ENCODE measurements around the gene ZNF276.
"Not testable (repeated sequence)": the region's sequence is repeated elsewhere in the genome, so short reads cannot be mapped to it uniquely, and the experiment has no call there.

The ZNF276 gene

GRCh38 chr16:89696670-89697128 lies 24.6 kb upstream of the ZNF276 start:
- no peak for DNase-seq

- peak; percentile 78 for DNase-seq
Measured at GRCh38 chr16:89697161-89697615, 24.1 kb upstream of the ZNF276 start.

- DNase-seq, result peak; percentile 49
Measured at GRCh38 chr16:89697616-89698331, 23.6 kb upstream of the ZNF276 start.

DNA sequence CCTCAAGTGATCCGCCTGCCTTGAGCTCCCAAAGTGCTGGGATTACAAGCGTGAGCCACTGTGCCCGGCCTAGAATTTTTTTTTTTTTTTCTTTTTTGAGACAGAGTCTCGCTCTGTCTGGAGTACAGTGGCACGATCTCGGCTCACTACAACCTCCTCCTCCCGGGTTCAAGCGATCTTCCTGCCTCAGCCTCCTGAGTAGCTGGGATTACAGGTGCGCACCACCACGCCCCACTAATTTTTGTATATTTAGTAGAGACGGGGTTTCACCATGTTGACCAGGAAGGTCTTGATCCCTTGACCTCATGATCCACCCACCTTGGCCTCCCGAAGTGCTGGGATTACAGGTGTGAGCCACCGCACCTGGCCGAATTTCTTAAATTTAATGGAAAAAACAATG lies 22.6 kb upstream of the ZNF276 start:
- not testable (repeated sequence) for DNase-seq

DNA sequence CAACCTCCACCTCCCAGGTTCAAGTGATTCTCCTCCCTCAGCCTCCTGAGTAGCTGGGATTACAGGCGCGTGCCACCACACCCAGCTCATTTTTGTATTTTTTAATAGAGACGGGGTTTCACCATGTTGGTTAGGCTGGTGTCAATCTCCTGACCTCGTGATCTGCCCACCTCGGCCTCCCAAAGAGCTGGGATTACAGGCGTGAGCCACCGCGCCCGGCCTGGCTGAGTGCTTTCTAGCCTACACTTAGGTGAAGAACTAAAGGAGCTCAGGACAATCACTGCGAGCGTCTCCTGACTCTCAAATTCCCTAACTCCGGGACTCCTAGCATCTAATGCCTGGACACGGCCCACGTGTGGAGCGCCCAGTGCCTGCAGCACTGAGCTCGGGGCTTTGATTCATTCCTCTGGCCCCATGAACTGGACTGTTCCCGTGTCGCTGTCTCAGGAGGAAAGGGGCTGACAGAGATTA lies 21.7 kb upstream of the ZNF276 start:
- not testable (repeated sequence) for DNase-seq

DNA sequence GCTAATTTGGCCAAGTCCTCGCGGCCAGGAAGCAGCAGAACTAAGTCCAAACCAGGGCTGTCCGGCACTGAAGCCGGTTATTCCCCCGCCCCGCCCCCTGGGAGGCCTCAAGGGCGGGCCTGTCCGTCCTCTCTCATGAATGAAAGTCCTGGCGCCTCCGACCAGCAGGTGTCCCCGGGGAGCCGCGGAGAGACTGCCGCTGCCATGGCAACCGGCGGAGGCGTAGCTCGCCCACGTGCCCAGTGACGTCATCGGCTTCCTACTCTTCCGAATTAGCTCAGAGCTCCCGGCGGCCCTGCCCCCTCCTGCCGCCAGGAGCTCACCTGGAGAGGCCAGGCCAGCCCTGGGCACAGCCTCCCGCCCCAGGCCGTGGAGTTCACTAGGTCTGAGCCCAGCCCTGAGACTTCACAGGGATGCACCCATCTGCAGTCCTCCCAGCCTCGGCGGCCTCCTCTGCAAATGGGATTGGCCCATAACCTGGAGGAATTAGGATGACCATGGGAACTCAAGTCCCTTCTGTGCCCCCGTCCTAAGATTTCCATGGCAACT lies 21.2 kb upstream of the ZNF276 start:
- peak; percentile 96 for DNase-seq

DNA sequence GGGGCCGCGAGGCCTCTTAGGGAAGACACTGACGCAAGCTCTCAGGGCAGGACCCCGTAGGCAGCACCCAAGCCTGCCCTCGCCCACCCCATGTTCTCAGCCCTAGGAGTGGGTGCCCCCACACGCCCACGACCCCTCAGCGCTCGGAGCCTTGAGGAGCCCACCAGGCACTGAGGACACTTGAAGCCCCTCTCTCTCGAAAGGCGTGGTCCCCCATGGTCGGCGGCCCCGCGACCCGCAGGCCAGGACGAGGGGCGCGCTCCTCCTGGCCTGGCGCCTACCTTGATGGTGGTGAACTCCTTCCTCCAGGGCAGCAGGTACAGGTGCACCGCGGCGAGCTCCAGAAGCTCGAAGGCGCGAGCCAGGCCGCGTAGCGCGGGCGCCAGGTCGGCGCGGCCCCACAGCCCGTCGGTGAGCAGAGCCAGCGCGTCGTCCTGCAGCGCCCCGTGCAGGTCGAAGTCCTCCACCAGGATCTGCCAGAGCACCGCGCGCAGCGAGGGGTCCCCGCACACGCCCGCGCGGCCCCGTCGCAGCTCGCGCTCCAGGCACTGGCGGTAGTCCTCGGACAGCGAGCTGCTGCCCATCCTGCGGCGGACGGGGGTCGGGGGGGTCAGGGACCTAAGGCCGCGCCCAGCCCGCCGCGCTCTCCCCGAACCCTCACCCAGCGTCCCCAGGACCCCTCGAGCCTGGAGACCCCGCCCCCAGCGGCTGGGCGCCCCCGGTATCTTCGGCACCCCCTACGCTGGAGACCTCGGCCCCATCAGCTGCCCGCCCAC lies 20.5 kb upstream of the ZNF276 start:
- DNase-seq, result peak; percentile 45

DNA sequence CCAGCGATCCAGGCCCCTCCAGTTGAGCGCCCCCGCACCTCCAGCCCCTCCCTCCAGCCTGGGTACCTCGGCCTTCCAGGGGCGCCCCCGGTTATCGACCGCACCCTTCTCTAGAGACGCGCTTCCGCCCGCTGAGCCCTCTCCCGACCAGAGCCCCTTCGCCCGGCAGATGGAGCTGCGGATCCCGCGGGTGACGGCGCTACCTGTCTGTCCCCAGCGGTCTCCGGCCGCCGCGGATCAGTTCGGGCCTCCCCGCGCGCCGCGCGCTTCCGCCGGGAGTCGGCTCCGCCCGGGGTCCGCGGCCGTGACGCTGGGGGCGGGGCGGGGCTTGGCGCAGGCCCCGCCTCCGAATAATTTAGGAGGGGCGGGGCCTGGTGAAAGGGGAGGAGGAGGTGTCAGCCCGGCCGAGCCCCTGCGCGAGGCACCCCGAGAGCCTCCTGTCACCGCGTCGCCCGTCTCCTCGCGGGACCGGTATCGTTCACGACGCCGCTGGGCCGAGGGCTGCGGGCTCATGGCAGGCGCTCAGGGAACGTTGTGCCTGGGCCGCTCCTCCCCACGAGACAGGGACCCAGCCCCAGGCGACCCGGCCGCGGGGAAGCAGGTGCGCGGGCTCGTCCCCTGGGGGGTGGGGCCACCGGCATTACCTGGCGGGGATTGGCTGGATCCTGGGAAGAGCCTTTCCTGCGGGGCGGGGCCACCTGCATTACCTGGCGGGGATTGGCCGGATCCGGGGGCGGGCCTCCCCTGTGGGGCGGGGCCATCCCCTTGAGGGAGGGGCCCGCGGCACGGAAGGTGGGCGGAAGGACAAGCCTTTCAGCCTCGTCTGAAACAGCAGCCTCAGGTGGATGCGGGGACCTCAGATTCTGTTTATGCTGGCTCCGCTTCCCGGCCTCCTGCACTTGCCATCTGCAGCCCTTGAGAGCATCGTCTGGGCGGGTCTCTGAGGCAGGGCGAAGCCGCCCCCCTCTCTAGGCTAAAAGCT lies 19.6 kb upstream of the ZNF276 start, which contains the start of gene SPATA2L:
Gene SPATA2L (minus strand): TSS at position 281 of the 982 bp plus-strand sequence. CDS start 473 bp downstream, outside the sequence.
- peak; percentile 95 for DNase-seq

- DNase-seq, result no peak
Measured at GRCh38 chr16:89704281-89704680, 17.1 kb upstream of the ZNF276 start.

DNA sequence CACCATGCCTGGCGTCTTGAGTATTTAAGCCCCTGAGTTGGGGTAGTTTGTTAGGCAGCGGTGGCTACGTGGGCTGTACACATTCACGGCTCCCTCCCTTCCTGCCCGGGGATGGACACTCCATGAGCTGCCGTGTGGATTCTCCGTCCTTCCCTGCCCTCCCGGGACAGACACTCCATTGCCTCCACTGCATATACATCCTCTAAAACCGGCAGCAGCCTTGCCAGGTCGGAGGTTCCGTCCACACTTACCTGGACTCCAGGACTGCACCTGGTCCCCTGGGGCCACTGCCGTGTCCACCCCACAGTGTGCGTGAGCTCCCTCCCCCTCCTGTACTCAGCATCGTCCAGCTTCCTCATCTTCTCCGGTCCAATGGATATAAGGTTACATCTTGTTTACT lies 16.3 kb upstream of the ZNF276 start:
- DNase-seq, result no peak

GRCh38 chr16:89706518-89707260 lies 14.6 kb upstream of the ZNF276 start:
- DNase-seq, result no peak

DNA sequence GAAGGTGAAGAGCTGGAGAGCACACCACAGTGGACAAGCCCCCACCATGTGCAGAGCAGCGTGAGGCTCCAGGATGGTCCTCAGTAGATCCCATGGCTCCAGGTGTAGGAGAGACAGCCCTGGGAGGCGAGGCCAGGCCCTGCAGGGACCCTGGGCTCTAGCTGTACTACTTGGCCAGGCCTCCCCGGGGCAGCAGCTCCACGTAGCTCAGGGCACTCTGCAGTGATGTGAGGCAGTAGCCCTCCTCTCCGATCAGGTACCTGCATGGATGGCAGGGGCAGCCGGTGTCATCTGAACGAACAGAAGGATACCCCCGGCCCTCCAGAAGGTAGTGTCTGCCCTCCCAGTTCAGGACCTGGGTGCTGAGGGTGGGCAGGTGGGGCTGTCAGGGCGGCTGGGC lies 13.6 kb upstream of the ZNF276 start:
- no peak for DNase-seq

- no peak for DNase-seq
Measured at GRCh38 chr16:89708481-89708931, 12.8 kb upstream of the ZNF276 start.

DNA sequence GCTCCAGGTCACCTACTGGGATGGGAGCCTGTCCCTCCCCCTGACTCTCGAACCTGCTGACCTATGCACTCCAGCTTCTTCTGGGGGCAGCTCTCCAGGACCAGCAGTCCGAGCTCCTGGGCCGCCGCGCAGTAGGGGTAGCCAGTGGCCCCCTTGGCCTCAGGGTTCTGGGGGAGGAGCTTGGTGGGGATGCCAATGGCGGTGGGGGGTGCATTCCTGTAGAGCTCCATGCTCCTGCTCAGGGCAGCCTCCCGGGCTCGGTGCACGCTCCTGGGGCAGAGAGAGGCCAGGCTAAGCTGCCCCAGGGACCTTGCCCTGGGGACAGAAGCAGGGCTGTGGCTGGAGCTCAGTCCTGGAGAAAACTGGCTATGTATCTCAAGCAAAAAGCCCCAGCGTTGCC lies 12.2 kb upstream of the ZNF276 start:
- DNase-seq, result no peak

GRCh38 chr16:89709716-89710432 lies 11.5 kb upstream of the ZNF276 start:
- DNase-seq, result no peak

DNA sequence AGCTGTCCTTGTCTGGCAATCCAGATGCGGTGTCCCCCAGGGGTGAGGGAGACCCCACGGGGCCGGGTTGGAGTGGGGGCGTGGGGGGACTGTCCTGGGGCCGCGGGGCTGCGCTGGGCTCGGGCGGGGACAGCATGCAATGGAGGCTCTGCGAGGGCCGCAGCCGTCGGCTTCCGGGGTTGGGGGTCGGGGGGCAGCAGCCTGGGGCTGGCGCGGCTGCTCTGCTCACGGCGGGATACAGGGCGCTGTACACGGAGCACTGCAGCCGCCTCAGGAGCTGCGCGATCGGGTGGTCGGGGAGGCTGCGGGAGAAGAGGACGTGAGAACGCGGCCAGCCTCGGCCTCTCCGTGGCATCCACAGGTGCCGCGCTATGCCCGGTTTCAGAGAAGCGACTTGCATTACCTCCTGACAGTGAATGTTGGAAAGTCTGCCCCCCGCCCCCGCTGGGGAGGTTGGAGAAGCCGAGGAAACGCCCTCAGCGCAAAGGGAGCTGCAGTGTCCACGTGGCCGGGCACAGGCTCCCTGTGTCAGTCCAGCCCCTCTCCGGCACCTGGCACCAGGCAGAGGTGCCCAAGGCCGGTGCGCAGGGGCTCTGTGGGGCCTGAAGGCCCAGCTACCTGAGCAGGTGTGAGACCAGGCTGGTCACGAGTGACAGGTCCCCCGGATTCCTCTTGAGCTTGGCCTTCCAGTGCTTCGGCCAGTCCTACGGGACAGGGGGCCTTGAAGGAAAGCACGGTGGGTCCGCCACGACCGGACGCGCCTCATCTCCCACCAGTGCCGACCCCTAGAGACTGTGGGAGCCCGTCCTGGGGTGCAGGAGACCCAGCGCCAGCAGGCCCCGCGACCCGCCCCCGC lies 10.4 kb upstream of the ZNF276 start:
- DNase-seq, result no peak

- no peak for DNase-seq
Measured at GRCh38 chr16:89711601-89712273, 9.6 kb upstream of the ZNF276 start.

DNA sequence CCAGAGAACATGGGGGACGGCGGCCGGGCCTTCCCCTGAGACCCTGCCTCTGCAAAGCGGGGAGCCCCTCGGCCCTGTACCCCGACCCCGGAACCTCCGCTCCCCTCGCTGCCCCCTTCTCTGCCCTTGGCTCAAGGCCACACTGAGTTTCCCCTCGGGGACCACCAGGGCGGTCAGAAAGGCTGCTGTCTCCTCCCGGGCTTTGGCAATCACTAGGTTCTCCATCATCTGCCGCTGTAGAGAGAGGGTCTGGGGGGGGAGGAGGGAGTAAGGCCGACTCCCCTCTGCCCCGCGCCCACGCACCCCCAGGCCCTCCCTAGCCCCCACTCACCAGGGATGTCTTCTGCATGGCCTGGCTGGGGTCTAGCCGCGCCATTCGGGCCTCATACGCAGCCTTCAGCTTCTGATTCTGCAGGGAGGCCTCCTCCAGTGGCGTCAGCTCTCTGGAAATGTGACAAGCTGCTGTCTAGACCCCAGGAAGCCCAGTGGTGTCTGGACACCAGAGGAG lies 9.0 kb upstream of the ZNF276 start:
- no peak for DNase-seq

DNA sequence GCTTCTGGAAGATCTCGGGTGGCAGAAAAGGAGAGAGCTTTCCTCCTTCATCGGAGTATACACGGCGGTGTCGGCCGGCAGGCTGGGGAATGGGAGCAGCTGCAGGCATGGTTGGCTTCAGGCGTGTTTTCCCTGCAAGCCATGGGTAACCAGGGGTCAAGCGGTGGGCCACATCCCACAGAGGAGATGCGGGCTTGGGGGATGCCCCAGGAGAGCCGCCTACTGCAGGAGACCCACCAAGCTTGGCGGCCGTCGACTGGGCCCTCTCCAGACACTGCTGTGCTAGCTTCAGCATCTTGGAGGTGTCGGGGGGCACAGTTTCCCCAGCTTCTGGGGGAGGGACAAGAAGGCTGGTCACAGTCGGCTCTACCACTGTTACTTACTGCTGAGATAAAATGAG lies 4.8 kb upstream of the ZNF276 start:
- DNase-seq, result no peak

Data from NCI-H345 (cell line).